Loucy (cell line): ENCODE data around the gene RGS6.

Source experiments
- H2AFZ ChIP-seq: fragments of 200-600 bp; sonication (generic); 2 replicates; pipeline ENCODE4 v1.6.0; 2016; ENCODE audit warnings: antibody characterized with exemption, mild to moderate bottlenecking, low read length, moderate library complexity
- H3F3A ChIP-seq: fragments of 200-600 bp; 2 replicates; pipeline ENCODE4 v1.6.0; 2016; ENCODE audit warnings: antibody characterized with exemption, low read depth, mild to moderate bottlenecking
- H3K27me3 ChIP-seq: fragments of 200-600 bp; sonication (generic); 2 replicates; pipeline ENCODE4 v1.6.1; 2014; ENCODE audit warnings: low read length, mild to moderate bottlenecking; ENCODE audit not compliant: insufficient read depth, poor library complexity, severe bottlenecking
- H3K36me3 ChIP-seq: fragments of 200-600 bp; sonication (generic); 2 replicates; pipeline ENCODE4 v1.6.1; 2016; ENCODE audit warnings: low read length; ENCODE audit not compliant: insufficient read depth
- H3K4me1 ChIP-seq: fragments of 200-600 bp; sonication (generic); 2 replicates; pipeline ENCODE4 v1.5.1; 2014; ENCODE audit warnings: low read length, mild to moderate bottlenecking; ENCODE audit not compliant: insufficient read depth, poor library complexity, severe bottlenecking
- H3K4me2 ChIP-seq: fragments of 200-600 bp; sonication (generic); 2 replicates; pipeline ENCODE4 v1.6.0; 2014; ENCODE audit warnings: antibody characterized with exemption, low read length, low read depth, mild to moderate bottlenecking; ENCODE audit not compliant: poor library complexity, severe bottlenecking
- H3K4me3 ChIP-seq: fragments of 200-600 bp; sonication (generic); 2 replicates; pipeline ENCODE4 v1.5.1; 2014; ENCODE audit warnings: low read length, mild to moderate bottlenecking, mixed read lengths; ENCODE audit not compliant: poor library complexity, severe bottlenecking
- H3K79me2 ChIP-seq: fragments of 200-600 bp; sonication (generic); 2 replicates; pipeline ENCODE4 v1.6.1; 2014; ENCODE audit warnings: low read length; ENCODE audit not compliant: insufficient read depth
- H3K9ac ChIP-seq: fragments of 200-600 bp; sonication (generic); 2 replicates; pipeline ENCODE4 v1.6.0; 2014; ENCODE audit warnings: mild to moderate bottlenecking, low read depth, low read length, moderate library complexity; ENCODE audit not compliant: poor library complexity, severe bottlenecking
- H3K9me2 ChIP-seq: fragments of 200-600 bp; sonication (generic); replicated peaks from 2 replicates; pipeline ENCODE4 v1.6.1; 2016; ENCODE audit warnings: low read depth, low read length, mixed read lengths
- H3K9me3 ChIP-seq: fragments of 200-600 bp; sonication (generic); 2 replicates; pipeline ENCODE4 v1.6.1; 2014; ENCODE audit warnings: mild to moderate bottlenecking, antibody characterized with exemption, low read length, low read depth; ENCODE audit not compliant: insufficient read depth
- H4K20me1 ChIP-seq: fragments of 200-600 bp; sonication (generic); 2 replicates; pipeline ENCODE4 v1.6.0; 2014; ENCODE audit warnings: antibody characterized with exemption, low read length, mild to moderate bottlenecking; ENCODE audit not compliant: insufficient read depth, poor library complexity, severe bottlenecking
- EZH2phosphoT487 ChIP-seq: fragments of 200-600 bp; IDR thresholded peaks from 2 replicates; pipeline ENCODE4 v1.6.1; 2018; ENCODE audit warnings: antibody characterized with exemption, mild to moderate bottlenecking, moderate library complexity, borderline replicate concordance
- TF ChIP-seq, protein P1 (sequence below): fragments of 200-600 bp; sonication (generic); conservative IDR thresholded peaks from 2 replicates; pipeline ENCODE4 v1.5.1; 2014; ENCODE audit warnings: mild to moderate bottlenecking, antibody characterized with exemption, low read length

The RGS6 gene

DNA sequence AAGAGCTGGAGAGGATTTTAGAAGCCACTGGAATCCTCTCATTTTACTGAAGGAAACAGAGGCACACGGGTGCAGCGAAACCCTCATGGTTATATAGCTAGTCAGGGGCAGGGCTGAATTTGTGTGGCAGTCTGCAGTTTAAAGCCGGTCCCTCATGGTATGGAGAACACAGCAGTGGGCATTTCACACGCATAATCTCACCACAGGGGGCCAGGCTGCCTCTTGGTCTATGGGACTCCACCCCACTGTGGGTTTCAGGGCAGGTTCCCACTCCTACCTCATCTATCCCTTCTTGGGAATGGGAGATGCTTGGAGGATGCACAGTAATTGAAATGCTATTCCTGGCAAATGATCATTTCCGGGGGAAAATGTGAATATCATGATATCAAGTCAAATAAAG lies 400.6 kb downstream of the RGS6 start:
- TF ChIP-seq, protein P1, sequence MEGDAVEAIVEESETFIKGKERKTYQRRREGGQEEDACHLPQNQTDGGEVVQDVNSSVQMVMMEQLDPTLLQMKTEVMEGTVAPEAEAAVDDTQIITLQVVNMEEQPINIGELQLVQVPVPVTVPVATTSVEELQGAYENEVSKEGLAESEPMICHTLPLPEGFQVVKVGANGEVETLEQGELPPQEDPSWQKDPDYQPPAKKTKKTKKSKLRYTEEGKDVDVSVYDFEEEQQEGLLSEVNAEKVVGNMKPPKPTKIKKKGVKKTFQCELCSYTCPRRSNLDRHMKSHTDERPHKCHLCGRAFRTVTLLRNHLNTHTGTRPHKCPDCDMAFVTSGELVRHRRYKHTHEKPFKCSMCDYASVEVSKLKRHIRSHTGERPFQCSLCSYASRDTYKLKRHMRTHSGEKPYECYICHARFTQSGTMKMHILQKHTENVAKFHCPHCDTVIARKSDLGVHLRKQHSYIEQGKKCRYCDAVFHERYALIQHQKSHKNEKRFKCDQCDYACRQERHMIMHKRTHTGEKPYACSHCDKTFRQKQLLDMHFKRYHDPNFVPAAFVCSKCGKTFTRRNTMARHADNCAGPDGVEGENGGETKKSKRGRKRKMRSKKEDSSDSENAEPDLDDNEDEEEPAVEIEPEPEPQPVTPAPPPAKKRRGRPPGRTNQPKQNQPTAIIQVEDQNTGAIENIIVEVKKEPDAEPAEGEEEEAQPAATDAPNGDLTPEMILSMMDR: no peak; the same call in 1 of the 2 replicates
- no peak for TF ChIP-seq EZH2phosphoT487
- Histone ChIP-seq H3K4me2 (no peak overlapping the region), H3K36me3 (no peaks in the 10 kb centered on the region)

DNA sequence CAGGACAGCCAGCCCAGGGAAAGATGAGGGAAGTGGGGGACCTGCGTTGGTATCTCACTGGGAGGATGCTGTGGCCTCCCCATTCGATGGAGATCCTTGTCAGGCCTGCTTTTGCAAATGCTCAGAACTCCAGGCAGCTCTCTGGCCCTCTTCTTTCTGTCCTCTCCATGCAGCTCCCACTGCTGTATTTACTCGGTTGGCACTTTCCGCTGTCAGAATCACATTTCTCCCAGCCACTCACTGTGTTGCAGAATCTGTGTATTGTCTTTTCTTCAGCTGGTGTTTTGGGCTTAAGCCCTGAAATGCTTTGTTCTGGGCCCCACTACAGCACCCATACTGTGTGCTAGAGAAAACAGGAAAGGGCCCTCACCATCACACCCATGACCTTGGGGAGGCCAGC lies 401.1 kb downstream of the RGS6 start:
- H3K4me3 ChIP-seq: no peak overlapping the region
- H3K9me2 ChIP-seq: no peaks in the 10 kb centered on the region
- no peaks in the 10 kb centered on the region for H3K79me2 ChIP-seq
- H3K36me3 ChIP-seq: no peaks in the 10 kb centered on the region
- H3K9me3 ChIP-seq: no peaks in the 10 kb centered on the region
- no peaks in the 10 kb centered on the region for H3F3A ChIP-seq
- no peak overlapping the region for H3K9ac ChIP-seq
- TF ChIP-seq EZH2phosphoT487: no peak
- TF ChIP-seq, protein P1: no peak
- H4K20me1 ChIP-seq: no peaks in the 10 kb centered on the region
- peaks cover 10% of the 10 kb centered on the region for H3K4me1 ChIP-seq
- H2AFZ ChIP-seq: no peak overlapping the region
- H3K4me2 ChIP-seq: no peak overlapping the region
- no peaks in the 10 kb centered on the region for H3K27me3 ChIP-seq

More for the DNA sequence above, 400.6 kb downstream of the RGS6 start:
- no peaks in the 10 kb centered on the region for H3K79me2 ChIP-seq
- H3K9ac ChIP-seq: no peak overlapping the region
- no peaks in the 10 kb centered on the region for H3K9me2 ChIP-seq
- no peak overlapping the region for H3K4me3 ChIP-seq
- H3F3A ChIP-seq: no peaks in the 10 kb centered on the region
- H4K20me1 ChIP-seq: no peaks in the 10 kb centered on the region
- no peaks in the 10 kb centered on the region for H3K27me3 ChIP-seq
- H2AFZ ChIP-seq: no peak overlapping the region
- no peaks in the 10 kb centered on the region for H3K9me3 ChIP-seq
- peaks cover 10% of the 10 kb centered on the region for H3K4me1 ChIP-seq

DNA sequence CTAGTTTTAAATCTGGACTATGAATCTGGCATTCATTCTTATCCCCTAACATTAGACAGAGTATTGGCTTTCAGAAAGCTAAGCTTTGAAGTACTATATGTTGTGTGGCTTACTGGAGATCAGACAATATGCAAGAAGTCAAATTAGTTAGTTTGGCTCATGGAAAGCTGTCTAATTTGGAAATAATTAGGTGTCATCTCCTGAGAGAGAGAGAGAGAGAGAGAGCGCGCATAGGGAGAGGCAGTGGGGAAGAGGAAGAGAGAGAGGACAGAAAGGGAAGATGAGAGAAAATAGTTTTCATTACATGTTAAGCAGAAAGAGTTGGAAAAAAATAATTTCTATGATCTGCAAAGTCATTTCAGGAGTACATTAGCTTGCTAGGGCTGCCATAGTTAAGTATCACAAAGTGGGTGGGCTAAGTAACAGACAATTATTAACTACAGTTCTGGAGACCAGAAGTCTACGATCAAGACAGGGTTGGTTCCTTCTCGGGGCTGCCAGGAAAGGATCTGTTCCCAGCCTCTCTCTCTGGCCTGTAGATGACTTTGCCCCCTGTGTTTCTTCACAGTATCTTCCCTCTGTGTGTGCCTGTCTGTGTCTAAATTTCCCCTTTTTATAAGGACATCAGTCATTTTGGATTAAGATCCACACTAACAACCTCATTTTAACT lies 404.2 kb downstream of the RGS6 start:
- no peak overlapping the region for H3K9ac ChIP-seq
- peaks cover 18% of the 10 kb centered on the region for H3K4me1 ChIP-seq
- no peaks in the 10 kb centered on the region for H3K27me3 ChIP-seq
- no peaks in the 10 kb centered on the region for H3K79me2 ChIP-seq
- no peak overlapping the region for H3K4me2 ChIP-seq
- H3K4me3 ChIP-seq: no peak overlapping the region
- peaks cover 5% of the 10 kb centered on the region; the same call in 1 of the 2 replicates for H3K36me3 ChIP-seq
- H3F3A ChIP-seq: no peaks in the 10 kb centered on the region
- no peak for TF ChIP-seq EZH2phosphoT487
- TF ChIP-seq, protein P1: no peak
- peaks cover 8% of the 10 kb centered on the region; the same call in 1 of the 2 replicates for H3K9me3 ChIP-seq
- H3K9me2 ChIP-seq: no peaks in the 10 kb centered on the region
- no peaks in the 10 kb centered on the region for H4K20me1 ChIP-seq
- H2AFZ ChIP-seq: no peak overlapping the region
